Loucy (cell line): ENCODE measurements around the gene RAD51C.

ENCODE experiments used
- H2AFZ ChIP-seq: fragments of 200-600 bp; sonication (generic); 2 replicates; pipeline ENCODE4 v1.6.0; 2016; ENCODE audit warnings: antibody characterized with exemption, mild to moderate bottlenecking, low read length, moderate library complexity
- H3F3A ChIP-seq: fragments of 200-600 bp; 2 replicates; pipeline ENCODE4 v1.6.0; 2016; ENCODE audit warnings: antibody characterized with exemption, low read depth, mild to moderate bottlenecking
- H3K27me3 ChIP-seq: fragments of 200-600 bp; sonication (generic); 2 replicates; pipeline ENCODE4 v1.6.1; 2014; ENCODE audit warnings: low read length, mild to moderate bottlenecking; ENCODE audit not compliant: insufficient read depth, poor library complexity, severe bottlenecking
- H3K36me3 ChIP-seq: fragments of 200-600 bp; sonication (generic); 2 replicates; pipeline ENCODE4 v1.6.1; 2016; ENCODE audit warnings: low read length; ENCODE audit not compliant: insufficient read depth
- H3K4me1 ChIP-seq: fragments of 200-600 bp; sonication (generic); 2 replicates; pipeline ENCODE4 v1.5.1; 2014; ENCODE audit warnings: low read length, mild to moderate bottlenecking; ENCODE audit not compliant: insufficient read depth, poor library complexity, severe bottlenecking
- H3K4me2 ChIP-seq: fragments of 200-600 bp; sonication (generic); 2 replicates; pipeline ENCODE4 v1.6.0; 2014; ENCODE audit warnings: antibody characterized with exemption, low read length, low read depth, mild to moderate bottlenecking; ENCODE audit not compliant: poor library complexity, severe bottlenecking
- H3K4me3 ChIP-seq: fragments of 200-600 bp; sonication (generic); 2 replicates; pipeline ENCODE4 v1.5.1; 2014; ENCODE audit warnings: low read length, mild to moderate bottlenecking, mixed read lengths; ENCODE audit not compliant: poor library complexity, severe bottlenecking
- H3K79me2 ChIP-seq: fragments of 200-600 bp; sonication (generic); 2 replicates; pipeline ENCODE4 v1.6.1; 2014; ENCODE audit warnings: low read length; ENCODE audit not compliant: insufficient read depth
- H3K9ac ChIP-seq: fragments of 200-600 bp; sonication (generic); 2 replicates; pipeline ENCODE4 v1.6.0; 2014; ENCODE audit warnings: mild to moderate bottlenecking, low read depth, low read length, moderate library complexity; ENCODE audit not compliant: poor library complexity, severe bottlenecking
- H3K9me2 ChIP-seq: fragments of 200-600 bp; sonication (generic); replicated peaks from 2 replicates; pipeline ENCODE4 v1.6.1; 2016; ENCODE audit warnings: low read depth, low read length, mixed read lengths
- H3K9me3 ChIP-seq: fragments of 200-600 bp; sonication (generic); 2 replicates; pipeline ENCODE4 v1.6.1; 2014; ENCODE audit warnings: mild to moderate bottlenecking, antibody characterized with exemption, low read length, low read depth; ENCODE audit not compliant: insufficient read depth
- H4K20me1 ChIP-seq: fragments of 200-600 bp; sonication (generic); 2 replicates; pipeline ENCODE4 v1.6.0; 2014; ENCODE audit warnings: antibody characterized with exemption, low read length, mild to moderate bottlenecking; ENCODE audit not compliant: insufficient read depth, poor library complexity, severe bottlenecking
- EZH2phosphoT487 ChIP-seq: fragments of 200-600 bp; IDR thresholded peaks from 2 replicates; pipeline ENCODE4 v1.6.1; 2018; ENCODE audit warnings: antibody characterized with exemption, mild to moderate bottlenecking, moderate library complexity, borderline replicate concordance
- TF ChIP-seq, protein P1 (sequence below): fragments of 200-600 bp; sonication (generic); conservative IDR thresholded peaks from 2 replicates; pipeline ENCODE4 v1.5.1; 2014; ENCODE audit warnings: mild to moderate bottlenecking, antibody characterized with exemption, low read length

Gene RAD51C

GRCh38 chr17:58703137-58703915 is 10.9 kb downstream of the RAD51C start:
- Histone ChIP-seq H3K79me2 (no peaks in the 10 kb centered on the region), H3K27me3 (no peaks in the 10 kb centered on the region), H3K9me3 (no peaks in the 10 kb centered on the region), H2AFZ (no peak overlapping the region), H3K36me3 (0 out of 2 replicates have a peak, but pooled peaks cover 5% of the 10 kb centered on the region), H3F3A (no peaks in the 10 kb centered on the region), H3K4me1 (peaks cover 3% of the 10 kb centered on the region), H3K4me3 (no peak overlapping the region), H3K9me2 (no peaks in the 10 kb centered on the region), H3K9ac (no peak overlapping the region), H4K20me1 (no peaks in the 10 kb centered on the region), H3K4me2 (no peak overlapping the region)
- no peak for TF ChIP-seq EZH2phosphoT487
- TF ChIP-seq, protein P1, sequence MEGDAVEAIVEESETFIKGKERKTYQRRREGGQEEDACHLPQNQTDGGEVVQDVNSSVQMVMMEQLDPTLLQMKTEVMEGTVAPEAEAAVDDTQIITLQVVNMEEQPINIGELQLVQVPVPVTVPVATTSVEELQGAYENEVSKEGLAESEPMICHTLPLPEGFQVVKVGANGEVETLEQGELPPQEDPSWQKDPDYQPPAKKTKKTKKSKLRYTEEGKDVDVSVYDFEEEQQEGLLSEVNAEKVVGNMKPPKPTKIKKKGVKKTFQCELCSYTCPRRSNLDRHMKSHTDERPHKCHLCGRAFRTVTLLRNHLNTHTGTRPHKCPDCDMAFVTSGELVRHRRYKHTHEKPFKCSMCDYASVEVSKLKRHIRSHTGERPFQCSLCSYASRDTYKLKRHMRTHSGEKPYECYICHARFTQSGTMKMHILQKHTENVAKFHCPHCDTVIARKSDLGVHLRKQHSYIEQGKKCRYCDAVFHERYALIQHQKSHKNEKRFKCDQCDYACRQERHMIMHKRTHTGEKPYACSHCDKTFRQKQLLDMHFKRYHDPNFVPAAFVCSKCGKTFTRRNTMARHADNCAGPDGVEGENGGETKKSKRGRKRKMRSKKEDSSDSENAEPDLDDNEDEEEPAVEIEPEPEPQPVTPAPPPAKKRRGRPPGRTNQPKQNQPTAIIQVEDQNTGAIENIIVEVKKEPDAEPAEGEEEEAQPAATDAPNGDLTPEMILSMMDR = no peak

DNA sequence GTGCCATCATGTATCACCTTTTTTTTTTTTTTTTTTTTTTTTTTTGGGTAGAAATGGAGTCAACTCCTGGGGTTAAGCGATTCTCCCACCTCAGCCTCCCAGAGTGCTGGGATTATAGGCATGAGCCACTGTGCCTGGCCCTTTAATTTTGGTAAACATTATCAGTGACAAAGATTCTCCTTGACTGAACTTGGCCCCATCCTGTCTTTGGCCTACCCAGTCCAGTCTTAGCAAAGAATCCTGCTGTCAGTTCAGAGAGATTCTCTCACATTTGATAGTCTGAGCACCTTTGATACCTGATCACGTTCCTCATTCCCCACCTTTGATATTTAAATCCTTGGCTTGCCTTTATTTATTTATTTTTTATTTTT is 11.5 kb downstream of the RAD51C start:
- 0 out of 2 replicates have a peak, but pooled peaks cover 5% of the 10 kb centered on the region for H3K36me3 ChIP-seq

GRCh38 chr17:58706351-58707140 is 14.1 kb downstream of the RAD51C start:
- Histone ChIP-seq H3K9ac (no peak overlapping the region), H3K27me3 (no peaks in the 10 kb centered on the region), H3K9me2 (no peaks in the 10 kb centered on the region), H3F3A (no peaks in the 10 kb centered on the region), H3K4me2 (no peak overlapping the region), H3K4me1 (peaks cover 3% of the 10 kb centered on the region), H3K36me3 (peaks cover 3% of the 10 kb centered on the region; the same call in 1 of the 2 replicates), H4K20me1 (no peaks in the 10 kb centered on the region), H3K4me3 (no peak overlapping the region), H3K9me3 (no peaks in the 10 kb centered on the region), H3K79me2 (no peaks in the 10 kb centered on the region), H2AFZ (no peak overlapping the region)
- TF ChIP-seq EZH2phosphoT487 = no peak
- TF ChIP-seq, protein P1 = no peak

More for the DNA sequence above, 11.5 kb downstream of the RAD51C start:
- H3K9me2 ChIP-seq = no peaks in the 10 kb centered on the region
- no peak overlapping the region for H3K4me2 ChIP-seq
- no peak overlapping the region for H3K4me3 ChIP-seq
- peaks cover 3% of the 10 kb centered on the region for H3K4me1 ChIP-seq
- H3F3A ChIP-seq = no peaks in the 10 kb centered on the region
- TF ChIP-seq EZH2phosphoT487 = no peak
- TF ChIP-seq, protein P1 = no peak
- no peaks in the 10 kb centered on the region for H3K9me3 ChIP-seq
- no peaks in the 10 kb centered on the region for H3K79me2 ChIP-seq
- no peaks in the 10 kb centered on the region for H4K20me1 ChIP-seq
- H3K9ac ChIP-seq = no peak overlapping the region
- H3K27me3 ChIP-seq = no peaks in the 10 kb centered on the region
- no peak overlapping the region for H2AFZ ChIP-seq
